GM06990 (cell line): ENCODE results near the gene ANKRD30B.
"Not testable (repeated sequence)": the region's sequence is repeated elsewhere in the genome, so short reads cannot be mapped to it uniquely, and the experiment has no call there.

Experiments used
- DNase-seq: peaks from one replicate; pipeline ENCODE4 v3.0.0-alpha.2; 2011; ENCODE audit not compliant: insufficient read length; ENCODE audit errors: extremely low read depth
- H3K27me3 ChIP-seq: replicated peaks from 2 replicates; pipeline ENCODE4 v1.6.0; 2011; ENCODE audit warnings: low read length; ENCODE audit not compliant: control insufficient read depth, insufficient read depth
- H3K36me3 ChIP-seq: 2 replicates; pipeline ENCODE4 v1.5.1; 2011; ENCODE audit warnings: low read length; ENCODE audit not compliant: control insufficient read depth, insufficient read depth
- H3K4me3 ChIP-seq: replicated peaks from 2 replicates; pipeline ENCODE4 v1.5.1; 2011; ENCODE audit warnings: low read depth, mild to moderate bottlenecking, control low read depth, low read length
- TF ChIP-seq, protein P1 (sequence below): IDR thresholded peaks from 2 replicates; pipeline ENCODE4 v1.5.1; 2011; ENCODE audit warnings: low read length, control low read depth, mild to moderate bottlenecking, inconsistent platforms; ENCODE audit not compliant: insufficient read depth, poor library complexity, severe bottlenecking

ANKRD30B gene

DNA sequence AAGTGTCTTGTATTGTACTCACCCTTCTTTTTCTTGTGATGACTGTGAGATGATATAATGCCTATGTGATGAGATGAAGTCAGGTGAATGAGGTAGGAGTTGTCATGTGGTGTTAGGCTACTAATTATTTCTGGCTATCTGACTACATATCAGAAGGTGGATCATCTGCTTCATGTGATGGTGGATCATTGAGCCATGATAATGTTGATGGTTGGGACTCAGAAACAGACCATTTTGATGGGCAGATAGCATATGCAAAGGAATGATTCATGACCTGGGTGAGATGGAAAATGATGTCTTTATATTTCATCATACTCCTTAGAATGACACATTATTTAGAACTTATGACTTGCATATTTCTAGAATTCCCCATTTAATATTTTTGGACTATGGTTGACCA lies 19.5 kb downstream of the ANKRD30B start:
- H3K4me3 ChIP-seq, result no peak overlapping the region
- TF ChIP-seq, protein P1, sequence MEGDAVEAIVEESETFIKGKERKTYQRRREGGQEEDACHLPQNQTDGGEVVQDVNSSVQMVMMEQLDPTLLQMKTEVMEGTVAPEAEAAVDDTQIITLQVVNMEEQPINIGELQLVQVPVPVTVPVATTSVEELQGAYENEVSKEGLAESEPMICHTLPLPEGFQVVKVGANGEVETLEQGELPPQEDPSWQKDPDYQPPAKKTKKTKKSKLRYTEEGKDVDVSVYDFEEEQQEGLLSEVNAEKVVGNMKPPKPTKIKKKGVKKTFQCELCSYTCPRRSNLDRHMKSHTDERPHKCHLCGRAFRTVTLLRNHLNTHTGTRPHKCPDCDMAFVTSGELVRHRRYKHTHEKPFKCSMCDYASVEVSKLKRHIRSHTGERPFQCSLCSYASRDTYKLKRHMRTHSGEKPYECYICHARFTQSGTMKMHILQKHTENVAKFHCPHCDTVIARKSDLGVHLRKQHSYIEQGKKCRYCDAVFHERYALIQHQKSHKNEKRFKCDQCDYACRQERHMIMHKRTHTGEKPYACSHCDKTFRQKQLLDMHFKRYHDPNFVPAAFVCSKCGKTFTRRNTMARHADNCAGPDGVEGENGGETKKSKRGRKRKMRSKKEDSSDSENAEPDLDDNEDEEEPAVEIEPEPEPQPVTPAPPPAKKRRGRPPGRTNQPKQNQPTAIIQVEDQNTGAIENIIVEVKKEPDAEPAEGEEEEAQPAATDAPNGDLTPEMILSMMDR, result no peak

DNA sequence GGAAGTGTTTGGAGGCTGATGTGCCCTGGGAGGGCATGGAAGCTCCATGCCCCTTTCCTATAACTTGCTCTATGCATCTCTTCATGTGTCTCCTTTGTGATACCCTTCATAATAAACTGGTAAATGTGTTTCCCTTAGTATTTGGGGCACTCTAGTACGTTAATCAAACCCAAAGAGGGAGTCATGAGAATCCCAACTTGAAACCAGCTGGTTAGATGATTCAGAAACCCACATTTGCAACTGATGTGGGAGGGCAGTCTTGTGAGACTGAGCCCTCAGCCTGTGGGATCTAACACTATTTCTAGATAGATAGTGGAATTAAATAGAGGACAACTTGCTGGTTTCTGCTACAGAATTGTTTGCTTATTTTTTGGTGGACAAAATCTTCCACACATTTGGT lies 20.3 kb downstream of the ANKRD30B start:
- Histone ChIP-seq H3K36me3 (no peaks in the 10 kb centered on the region), H3K4me3 (no peak overlapping the region), H3K27me3 (no peaks in the 10 kb centered on the region)
- TF ChIP-seq, protein P1, result no peak
- DNase-seq, result no peak

More for the DNA sequence above, 19.5 kb downstream of the ANKRD30B start:
- no peaks in the 10 kb centered on the region for H3K36me3 ChIP-seq
- DNase-seq, result no peak
- no peaks in the 10 kb centered on the region for H3K27me3 ChIP-seq

DNA sequence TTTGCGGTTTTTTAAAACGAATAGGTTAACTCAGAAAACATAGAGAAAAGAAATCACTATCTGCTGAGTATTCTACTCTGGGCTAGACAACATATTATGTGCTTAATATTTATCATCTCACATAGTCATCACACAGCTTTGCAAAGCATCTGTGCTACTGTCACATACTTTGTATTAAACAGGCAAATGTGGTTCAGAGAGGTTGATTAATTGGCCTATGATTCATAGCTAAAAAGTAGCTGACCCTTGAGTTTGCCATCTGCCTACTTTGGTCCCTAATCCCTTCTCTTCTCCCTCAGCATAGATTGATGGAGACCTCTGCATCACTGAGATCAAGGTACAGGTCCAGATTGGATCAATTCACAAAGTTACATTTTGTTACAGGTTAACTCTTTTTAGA lies 21.4 kb downstream of the ANKRD30B start:
- H3K4me3 ChIP-seq, result no peak overlapping the region
- no peaks in the 10 kb centered on the region for H3K27me3 ChIP-seq
- H3K36me3 ChIP-seq, result no peaks in the 10 kb centered on the region
- DNase-seq, result no peak
- TF ChIP-seq, protein P1, result no peak

DNA sequence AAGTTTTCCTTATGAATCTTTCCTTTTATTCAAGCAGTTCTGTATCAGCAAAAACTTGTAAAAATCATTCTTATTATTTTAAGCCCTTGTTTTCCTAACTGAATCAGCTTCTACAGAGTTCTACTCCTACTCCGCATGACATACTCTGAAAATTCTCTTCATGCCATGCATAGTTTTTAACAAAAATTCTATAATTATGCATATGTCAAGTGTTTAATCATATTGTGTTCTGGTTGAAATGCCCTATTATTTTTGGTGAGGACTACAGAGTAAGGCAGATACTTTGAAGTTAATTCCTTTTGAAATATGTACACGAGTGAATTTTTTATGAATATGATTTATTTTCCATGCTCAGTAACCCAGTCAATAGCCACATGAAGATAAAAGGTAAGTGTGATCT lies 28.8 kb downstream of the ANKRD30B start:
- Histone ChIP-seq H3K36me3 (no peaks in the 10 kb centered on the region), H3K27me3 (no peaks in the 10 kb centered on the region), H3K4me3 (no peak overlapping the region)
- TF ChIP-seq, protein P1, result no peak
- DNase-seq, result no peak

DNA sequence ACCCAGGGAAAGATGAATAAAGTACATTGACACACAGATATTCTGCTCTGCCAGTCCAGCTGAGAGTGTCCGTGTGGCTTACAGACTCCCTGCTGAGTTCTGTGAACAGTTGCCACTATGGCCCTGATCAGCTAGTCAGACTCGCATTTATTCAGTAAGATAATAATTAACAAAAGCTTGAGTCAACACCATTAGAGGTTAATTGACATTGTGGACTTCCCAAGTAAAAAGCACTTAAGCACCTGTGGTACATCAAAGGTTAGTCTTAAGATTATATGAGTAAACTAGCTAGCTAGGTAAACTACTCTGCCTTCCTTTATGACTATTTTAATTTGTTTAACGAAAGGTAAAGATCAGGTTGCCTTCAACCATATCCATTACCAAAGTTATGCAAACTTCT lies 33.7 kb downstream of the ANKRD30B start:
- TF ChIP-seq, protein P1, result no peak
- DNase-seq, result no peak
- no peak overlapping the region for H3K4me3 ChIP-seq

DNA sequence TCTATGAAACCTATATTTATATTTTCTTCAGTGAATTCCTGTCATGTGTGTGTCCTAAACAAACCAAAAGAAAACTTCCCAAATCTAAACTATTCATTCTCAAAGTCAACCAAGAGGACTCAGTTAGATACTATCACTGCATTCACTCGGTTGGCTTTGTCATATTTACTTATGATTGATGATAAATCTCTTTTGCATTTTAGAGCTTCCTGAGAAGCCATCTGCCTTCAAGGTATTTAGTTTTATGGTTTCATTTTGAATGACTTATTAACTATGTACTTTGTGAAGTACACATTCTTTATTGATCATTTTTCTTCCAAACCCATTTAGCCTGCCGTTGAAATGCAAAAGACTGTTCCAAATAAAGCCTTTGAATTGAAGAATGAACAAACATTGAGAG lies 36.2 kb downstream of the ANKRD30B start:
- Histone ChIP-seq H3K36me3 (no peaks in the 10 kb centered on the region), H3K27me3 (no peaks in the 10 kb centered on the region), H3K4me3 (no peak overlapping the region)
- TF ChIP-seq, protein P1, result no peak
- DNase-seq, result no peak

More for the DNA sequence above, 33.7 kb downstream of the ANKRD30B start:
- Histone ChIP-seq H3K36me3 (no peaks in the 10 kb centered on the region), H3K27me3 (no peaks in the 10 kb centered on the region)

DNA sequence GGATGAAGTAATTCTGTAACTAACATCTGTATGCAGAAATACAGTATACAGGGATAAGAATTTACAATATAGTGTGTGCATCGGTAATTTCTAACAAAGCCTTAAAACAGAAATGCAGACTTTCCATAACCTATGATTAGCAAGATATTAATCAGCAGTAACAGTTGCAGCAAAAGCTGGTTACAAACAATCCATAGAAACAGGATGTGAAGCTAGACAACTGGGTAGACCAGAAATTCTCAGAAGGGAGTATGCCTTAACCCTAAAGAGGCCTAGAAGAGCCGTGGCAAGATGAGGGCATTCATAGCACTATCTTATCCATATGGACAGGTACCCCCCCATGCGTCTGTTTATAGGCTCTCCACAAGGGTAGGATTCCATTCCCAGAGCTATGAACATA lies 48.9 kb downstream of the ANKRD30B start:
- not testable (repeated sequence) for H3K36me3 ChIP-seq, DNase-seq, H3K4me3 ChIP-seq, H3K27me3 ChIP-seq

DNA sequence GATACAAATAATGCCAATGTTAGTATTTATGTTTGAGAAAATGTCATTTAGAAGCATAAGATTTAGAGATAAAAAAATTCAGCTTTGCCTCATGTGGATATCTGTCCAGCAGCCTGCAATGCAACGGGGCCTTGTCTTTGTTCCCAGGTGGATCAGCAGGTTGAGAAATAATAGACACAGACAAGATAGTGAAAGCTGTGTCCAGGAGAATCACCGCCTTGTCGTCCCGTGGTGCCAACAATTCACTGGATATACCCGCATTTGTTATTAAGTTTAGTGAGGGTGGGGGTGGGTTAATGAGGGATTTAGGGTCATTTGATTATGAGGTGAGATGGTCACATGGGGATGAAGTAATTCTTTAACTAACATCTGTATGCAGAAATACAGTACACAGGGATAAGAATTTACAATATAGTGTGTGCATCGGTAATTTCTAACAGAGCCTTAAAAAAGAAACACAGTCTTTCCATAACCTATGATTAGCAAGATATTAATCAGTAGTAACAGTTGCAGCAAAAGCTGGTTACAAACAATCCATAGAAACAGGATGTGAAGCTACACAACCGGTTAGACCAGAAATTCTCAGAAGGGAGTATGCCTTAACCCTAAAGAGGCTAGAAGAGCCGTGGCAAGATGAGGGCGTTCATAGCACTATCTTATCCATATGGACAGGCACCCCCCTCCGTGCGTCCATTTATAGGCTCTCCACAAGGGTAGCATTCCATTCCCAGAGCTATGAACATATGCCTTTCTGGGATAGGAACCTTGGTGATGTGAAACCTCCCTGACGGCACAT lies 50.2 kb downstream of the ANKRD30B start:
- not testable (repeated sequence) for DNase-seq, H3K36me3 ChIP-seq, H3K27me3 ChIP-seq, H3K4me3 ChIP-seq
